ENCODE data around the gene TMC4.
A peak's percentile ranks its signal among the peaks of the same experiment; 100 is the strongest.

TMC4 gene

DNA sequence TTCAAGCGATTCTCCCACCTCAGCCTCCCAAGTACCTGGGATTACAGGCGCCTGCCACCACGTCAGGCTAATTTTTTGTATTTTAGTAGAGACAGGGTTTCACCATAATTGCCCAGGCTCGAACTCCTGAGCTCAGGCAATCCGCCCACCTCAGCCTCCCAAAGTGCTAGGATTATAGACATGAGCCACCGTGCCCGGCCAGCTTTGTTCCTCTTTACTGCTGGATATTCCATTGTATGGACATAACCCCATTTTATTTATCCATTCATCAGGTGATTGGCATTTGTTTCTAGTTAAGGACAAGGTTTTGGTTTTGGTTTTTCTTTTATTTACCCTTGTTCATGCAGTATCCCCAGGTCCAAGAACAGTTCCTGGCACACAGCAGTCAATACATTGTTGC, 23.6 kb upstream of the TMC4 start:
- no peak overlapping the region for H3K27ac ChIP-seq
- TF ChIP-seq, protein P1, sequence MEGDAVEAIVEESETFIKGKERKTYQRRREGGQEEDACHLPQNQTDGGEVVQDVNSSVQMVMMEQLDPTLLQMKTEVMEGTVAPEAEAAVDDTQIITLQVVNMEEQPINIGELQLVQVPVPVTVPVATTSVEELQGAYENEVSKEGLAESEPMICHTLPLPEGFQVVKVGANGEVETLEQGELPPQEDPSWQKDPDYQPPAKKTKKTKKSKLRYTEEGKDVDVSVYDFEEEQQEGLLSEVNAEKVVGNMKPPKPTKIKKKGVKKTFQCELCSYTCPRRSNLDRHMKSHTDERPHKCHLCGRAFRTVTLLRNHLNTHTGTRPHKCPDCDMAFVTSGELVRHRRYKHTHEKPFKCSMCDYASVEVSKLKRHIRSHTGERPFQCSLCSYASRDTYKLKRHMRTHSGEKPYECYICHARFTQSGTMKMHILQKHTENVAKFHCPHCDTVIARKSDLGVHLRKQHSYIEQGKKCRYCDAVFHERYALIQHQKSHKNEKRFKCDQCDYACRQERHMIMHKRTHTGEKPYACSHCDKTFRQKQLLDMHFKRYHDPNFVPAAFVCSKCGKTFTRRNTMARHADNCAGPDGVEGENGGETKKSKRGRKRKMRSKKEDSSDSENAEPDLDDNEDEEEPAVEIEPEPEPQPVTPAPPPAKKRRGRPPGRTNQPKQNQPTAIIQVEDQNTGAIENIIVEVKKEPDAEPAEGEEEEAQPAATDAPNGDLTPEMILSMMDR (conservative IDR thresholded peaks at IDR 0.05), result no peak

DNA sequence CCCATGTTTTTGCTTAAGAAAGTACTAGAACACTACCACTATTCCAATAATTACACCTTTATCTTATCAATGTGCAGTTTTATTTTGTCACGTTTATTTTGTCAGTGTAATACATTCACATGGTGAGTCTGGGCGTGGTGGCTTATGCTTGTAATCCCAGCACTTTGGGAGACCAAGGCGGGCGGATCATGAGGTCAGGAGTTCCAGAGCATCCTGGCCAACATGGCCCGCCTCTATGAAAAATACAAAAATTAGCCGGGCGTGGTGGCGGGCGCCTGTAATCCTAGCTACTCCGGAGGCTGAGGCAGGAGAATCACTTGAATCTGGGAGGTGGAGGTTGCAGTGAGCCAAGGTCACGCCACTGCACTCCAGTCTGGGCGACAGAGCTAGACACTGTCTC, 21.5 kb upstream of the TMC4 start:
- H3K27ac ChIP-seq, result 0 out of 2 replicates have a peak overlapping the region, but pooled peaks have one; percentile 9

DNA sequence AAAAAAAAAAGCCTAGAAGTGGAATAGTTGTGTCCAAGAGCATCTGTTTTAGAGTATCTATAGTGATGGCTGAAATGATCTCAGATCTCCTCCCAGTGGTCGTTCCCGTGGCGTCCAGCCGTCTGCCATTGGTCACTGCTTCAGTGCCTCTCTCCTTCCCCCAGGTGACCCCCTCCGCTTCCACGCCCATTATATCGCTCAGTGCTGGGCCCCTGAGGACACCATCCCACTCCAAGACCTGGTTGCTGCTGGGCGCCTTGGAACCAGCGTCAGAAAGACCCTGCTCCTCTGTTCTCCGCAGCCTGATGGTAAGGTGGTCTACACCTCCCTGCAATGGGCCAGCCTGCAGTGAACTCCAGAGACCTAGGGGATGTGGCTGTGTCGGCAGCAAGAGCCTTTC, 20.1 kb upstream of the TMC4 start:
- H3K27ac ChIP-seq, result peak overlapping the region; percentile 97
- TF ChIP-seq, protein P1 (conservative IDR thresholded peaks at IDR 0.05), result no peak

DNA sequence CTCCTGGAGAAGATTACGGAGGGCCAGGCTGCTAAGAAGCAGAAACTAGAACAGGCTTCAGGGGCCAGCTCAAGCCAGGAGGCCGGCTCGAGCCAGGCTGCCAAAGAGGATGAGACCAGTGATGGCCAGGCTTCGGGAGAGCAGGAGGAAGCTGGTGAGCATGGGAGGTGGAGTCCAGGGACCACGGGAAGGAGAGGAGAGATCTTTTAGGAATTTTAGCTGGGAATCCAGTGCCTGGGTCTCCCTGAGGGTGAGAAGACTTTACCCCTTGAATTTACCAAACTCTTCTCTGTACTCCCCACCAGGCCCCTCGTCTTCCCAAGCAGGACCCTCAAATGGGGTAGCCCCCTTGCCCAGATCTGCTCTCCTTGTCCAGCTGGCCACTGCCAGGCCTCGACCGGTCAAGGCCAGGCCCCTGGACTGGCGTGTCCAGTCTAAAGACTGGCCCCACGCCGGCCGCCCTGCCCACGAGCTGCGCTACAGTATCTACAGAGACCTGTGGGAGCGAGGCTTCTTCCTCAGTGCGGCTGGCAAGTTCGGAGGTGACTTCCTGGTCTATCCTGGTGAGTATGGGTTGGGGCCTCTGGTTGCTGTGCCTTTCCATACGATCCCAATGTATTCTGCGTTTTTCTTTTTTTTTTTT, 19.0 kb upstream of the TMC4 start:
- peak overlapping the region; percentile 97 for H3K27ac ChIP-seq
- TF ChIP-seq, protein P1 (conservative IDR thresholded peaks at IDR 0.05), result no peak

DNA sequence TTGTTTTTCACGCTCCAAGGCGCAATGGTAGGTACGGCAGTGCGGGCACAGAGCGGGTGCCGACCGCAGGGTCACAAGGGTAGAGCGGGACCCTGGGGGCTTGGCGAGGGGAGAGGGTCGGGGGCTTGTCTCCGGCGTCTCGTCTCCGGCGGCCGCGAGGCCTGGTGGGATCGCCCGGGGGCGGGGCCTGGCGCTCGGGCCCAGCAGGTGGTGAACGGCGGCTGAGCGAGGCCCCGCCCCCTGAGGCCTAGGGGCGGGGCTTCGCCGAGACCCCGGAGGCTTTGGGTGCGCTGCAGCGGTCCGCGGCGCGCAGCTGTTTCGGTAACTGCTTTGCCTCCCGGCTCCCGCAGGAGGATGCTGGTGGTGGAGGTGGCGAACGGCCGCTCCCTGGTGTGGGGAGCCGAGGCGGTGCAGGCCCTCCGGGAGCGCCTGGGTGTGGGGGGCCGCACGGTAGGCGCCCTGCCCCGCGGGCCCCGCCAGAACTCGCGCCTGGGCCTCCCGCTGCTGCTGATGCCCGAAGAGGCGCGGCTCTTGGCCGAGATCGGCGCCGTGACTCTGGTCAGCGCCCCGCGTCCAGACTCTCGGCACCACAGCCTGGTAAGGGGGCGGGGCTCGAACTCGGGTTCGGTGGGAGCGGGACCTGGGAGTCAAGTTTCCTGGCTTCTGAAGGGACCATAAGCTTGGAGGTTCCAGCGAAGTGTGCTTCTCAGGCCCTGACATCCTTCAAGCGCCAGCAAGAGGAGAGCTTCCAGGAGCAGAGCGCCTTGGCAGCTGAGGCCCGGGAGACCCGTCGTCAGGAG, 18.3 kb upstream of the TMC4 start, which contains the start of gene TSEN34:
Gene TSEN34 (plus strand): TSS at position 298 of the 800 bp plus-strand sequence. CDS start 57 bp downstream, at position 355.
- H3K27ac ChIP-seq, result peak within 1 kb of the TSS; percentile 97
- TF ChIP-seq, protein P1 (conservative IDR thresholded peaks at IDR 0.05), result no peak

DNA sequence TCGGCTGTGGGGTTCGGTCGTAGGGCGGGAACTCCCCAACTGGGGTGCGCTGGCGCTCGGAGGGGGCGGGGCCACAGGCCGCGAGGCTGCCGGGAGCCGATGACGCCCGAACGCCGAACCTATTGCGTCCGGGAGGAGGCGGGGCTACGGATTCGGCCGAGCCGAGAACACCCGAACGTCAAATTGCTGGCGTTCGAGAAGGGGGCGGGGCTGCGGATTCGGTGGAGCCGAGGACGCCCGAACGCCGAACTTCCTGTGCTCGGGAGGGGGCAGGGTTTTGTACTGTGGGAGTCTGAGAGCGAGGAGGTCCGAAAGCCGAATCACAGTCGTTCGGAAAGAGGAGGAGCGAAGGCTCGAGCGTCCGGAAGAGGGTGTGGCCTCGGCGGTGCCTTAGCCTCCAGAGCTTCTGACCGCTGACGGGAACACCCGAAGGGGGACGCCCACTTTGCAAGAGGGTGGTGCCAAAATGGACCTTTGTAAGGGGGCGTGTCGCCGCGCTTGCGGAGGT, 17.6 kb upstream of the TMC4 start:
- TF ChIP-seq, protein P1 (conservative IDR thresholded peaks at IDR 0.05), result no peak
- H3K27ac ChIP-seq, result peak overlapping the region; percentile 97

DNA sequence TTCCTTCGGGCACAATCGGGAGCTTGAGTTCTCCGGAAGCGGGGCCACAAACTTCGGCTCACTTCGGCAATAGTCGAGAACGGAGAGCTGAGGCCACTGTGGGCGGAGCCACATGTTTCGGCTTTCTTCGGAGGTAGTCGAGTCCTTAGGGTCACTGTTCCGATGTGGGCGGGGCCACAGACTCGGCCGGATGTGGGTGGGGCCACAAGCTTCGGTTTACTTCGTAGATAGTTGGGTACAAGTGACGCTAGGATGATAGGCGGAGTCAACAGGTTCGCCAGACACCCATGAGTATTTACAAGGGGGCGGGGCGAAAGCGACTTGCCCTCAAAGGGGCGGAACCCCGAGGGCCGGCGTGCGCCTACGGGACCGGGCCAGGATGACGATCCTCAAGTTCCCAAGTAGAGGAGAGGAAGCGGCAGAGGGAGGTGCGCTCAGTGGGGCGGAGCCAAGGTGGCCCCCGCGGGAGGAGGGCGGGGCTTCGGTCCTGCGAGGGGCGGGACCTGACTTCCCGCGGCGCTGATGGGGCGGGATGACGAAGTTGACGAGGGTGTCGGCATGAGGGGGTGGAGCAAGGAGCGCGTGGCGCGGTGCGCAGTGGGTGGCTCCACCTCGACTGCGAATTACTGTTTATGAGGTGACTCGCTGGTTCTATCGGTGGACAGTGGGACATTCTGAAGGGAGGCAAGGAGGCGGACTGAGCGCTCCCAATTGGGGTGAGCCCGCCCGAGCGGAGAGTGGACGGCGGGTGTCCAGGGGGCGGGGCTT, 17.0 kb upstream of the TMC4 start:
- TF ChIP-seq, protein P1 (conservative IDR thresholded peaks at IDR 0.05), result no peak
- peak overlapping the region; percentile 97 for H3K27ac ChIP-seq
